Measurements from ENCODE around the gene HLCS. TPM values are rescaled to one million over a fixed set of nuclear protein-coding genes. Genes with fewer than 3 reads are reported as not detected.

HLCS gene
- polyA plus RNA-seq, 1 experiment: 16.9 TPM

- CTCF ChIA-PET: no interaction called here
These were observed 166.6 kb downstream of the HLCS start for GRCh38 chr21:36799869-36800268.

GRCh38 chr21:36798491-36798890 is 168.0 kb downstream of the HLCS start:
- ChIA-PET POLR2A (no interaction called here), CTCF (no interaction called here)
- no peak for TF ChIP-seq CTCF (IDR thresholded peaks at IDR 0.05; ENCODE audit: insufficient read depth, low read depth, low read length)
- Histone ChIP-seq H3K36me3 (ENCODE audit: control insufficient read depth, insufficient read depth, low read length) (no peaks in the 10 kb centered on the region), H3K4me3 (ENCODE audit: low read depth, low read length) (no peak overlapping the region), H3K27me3 (ENCODE audit: control insufficient read depth, insufficient read depth, low read length) (no peaks in the 10 kb centered on the region)
- no peak for DNase-seq (ENCODE audit: low read depth)

More at GRCh38 chr21:36799869-36800268, 166.6 kb downstream of the HLCS start:
- POLR2A ChIA-PET: no interaction called here
- DNase-seq (ENCODE audit: low read depth): no peak
- Histone ChIP-seq H3K36me3 (ENCODE audit: control insufficient read depth, insufficient read depth, low read length) (no peaks in the 10 kb centered on the region), H3K4me3 (ENCODE audit: low read depth, low read length) (no peak overlapping the region), H3K27me3 (ENCODE audit: control insufficient read depth, insufficient read depth, low read length) (no peaks in the 10 kb centered on the region)
- TF ChIP-seq CTCF (IDR thresholded peaks at IDR 0.05; ENCODE audit: insufficient read depth, low read depth, low read length): no peak

GRCh38 chr21:36796070-36796469 is 170.4 kb downstream of the HLCS start:
- ChIA-PET CTCF (interaction anchor here (0.6 kb wide), 1 partner anchor 37 kb away, joined by 3 read pairs; no protein-coding TSS in a partner anchor), POLR2A (no interaction called here)
- no peak for TF ChIP-seq CTCF (IDR thresholded peaks at IDR 0.05; ENCODE audit: insufficient read depth, low read depth, low read length)
- no peak overlapping the region for H3K4me3 ChIP-seq (ENCODE audit: low read depth, low read length)
- no peak for DNase-seq (ENCODE audit: low read depth)
- no peaks in the 10 kb centered on the region for H3K27me3 ChIP-seq (ENCODE audit: control insufficient read depth, insufficient read depth, low read length)
- no peaks in the 10 kb centered on the region for H3K36me3 ChIP-seq (ENCODE audit: control insufficient read depth, insufficient read depth, low read length)

GRCh38 chr21:36792505-36792967 is 173.9 kb downstream of the HLCS start:
- TF ChIP-seq CTCF (IDR thresholded peaks at IDR 0.05; ENCODE audit: insufficient read depth, low read depth, low read length): no peak

GRCh38 chr21:36791695-36792470 is 174.6 kb downstream of the HLCS start:
- POLR2A ChIA-PET: no interaction called here
- Histone ChIP-seq H3K36me3 (ENCODE audit: control insufficient read depth, insufficient read depth, low read length) (no peaks in the 10 kb centered on the region), H3K4me3 (ENCODE audit: low read depth, low read length) (no peak overlapping the region), H3K27me3 (ENCODE audit: control insufficient read depth, insufficient read depth, low read length) (no peaks in the 10 kb centered on the region)
- TF ChIP-seq CTCF (IDR thresholded peaks at IDR 0.05; ENCODE audit: insufficient read depth, low read depth, low read length): no peak
- DNase-seq (ENCODE audit: low read depth): no peak
- CTCF ChIA-PET: no interaction called here

More at GRCh38 chr21:36792505-36792967, 173.9 kb downstream of the HLCS start:
- ChIA-PET CTCF (no interaction called here), POLR2A (no interaction called here)
- no peak for DNase-seq (ENCODE audit: low read depth)
- no peaks in the 10 kb centered on the region for H3K27me3 ChIP-seq (ENCODE audit: control insufficient read depth, insufficient read depth, low read length)
- H3K36me3 ChIP-seq (ENCODE audit: control insufficient read depth, insufficient read depth, low read length): no peaks in the 10 kb centered on the region
- H3K4me3 ChIP-seq (ENCODE audit: low read depth, low read length): no peak overlapping the region

Measured in BJ (cell line).